KMS-11 (cell line): ENCODE results near the gene RRP8.

Experiments
- H2AFZ ChIP-seq: fragments of 200-600 bp; sonication (generic); 2 replicates; pipeline ENCODE4 v1.6.1; 2016; ENCODE audit warnings: antibody characterized with exemption, mixed run types, low read depth
- H3K27ac ChIP-seq: fragments of 200-600 bp; sonication (generic); 2 replicates; pipeline ENCODE4 v1.6.1; 2016; ENCODE audit warnings: mild to moderate bottlenecking, mixed run types
- H3K27me3 ChIP-seq: fragments of 200-600 bp; sonication (generic); 2 replicates; pipeline ENCODE4 v1.6.1; 2017; ENCODE audit warnings: mild to moderate bottlenecking, low read depth, mixed run types, moderate library complexity; ENCODE audit not compliant: insufficient read depth
- H3K36me3 ChIP-seq: fragments of 200-600 bp; sonication (generic); 2 replicates; pipeline ENCODE4 v1.6.1; 2017; ENCODE audit warnings: mild to moderate bottlenecking, mixed run types; ENCODE audit not compliant: insufficient read depth
- H3K4me1 ChIP-seq: fragments of 200-600 bp; sonication (generic); 2 replicates; pipeline ENCODE4 v1.6.1; 2016; ENCODE audit warnings: mild to moderate bottlenecking, low read depth, mixed run types; ENCODE audit not compliant: poor library complexity, severe bottlenecking
- H3K4me2 ChIP-seq: fragments of 200-600 bp; sonication (generic); 2 replicates; pipeline ENCODE4 v1.7.0; 2016; ENCODE audit warnings: mild to moderate bottlenecking, mixed run types
- H3K4me3 ChIP-seq: fragments of 200-600 bp; sonication (generic); IDR thresholded peaks from 2 replicates; pipeline ENCODE4 v1.6.1; 2017; ENCODE audit warnings: low read depth, low read length, mixed read lengths; ENCODE audit not compliant: insufficient read depth
- H3K79me2 ChIP-seq: fragments of 200-600 bp; sonication (generic); 2 replicates; pipeline ENCODE4 v1.6.1; 2016; ENCODE audit warnings: low read depth, mixed run types; ENCODE audit not compliant: insufficient read depth
- H3K9ac ChIP-seq: fragments of 200-600 bp; sonication (generic); 2 replicates; pipeline ENCODE4 v1.6.1; 2016; ENCODE audit warnings: mild to moderate bottlenecking, mixed run types
- H4K20me1 ChIP-seq: fragments of 200-600 bp; sonication (generic); 2 replicates; pipeline ENCODE4 v1.6.1; 2016; ENCODE audit warnings: mild to moderate bottlenecking, mixed run types; ENCODE audit not compliant: insufficient read depth
- TF ChIP-seq, protein P1 (sequence below): fragments of 200-600 bp; sonication (generic); conservative IDR thresholded peaks from 2 replicates; pipeline ENCODE4 v1.6.1; 2017; ENCODE audit warnings: low read depth, mild to moderate bottlenecking, antibody characterized with exemption, low read length, moderate library complexity, mixed read lengths

The RRP8 gene

DNA sequence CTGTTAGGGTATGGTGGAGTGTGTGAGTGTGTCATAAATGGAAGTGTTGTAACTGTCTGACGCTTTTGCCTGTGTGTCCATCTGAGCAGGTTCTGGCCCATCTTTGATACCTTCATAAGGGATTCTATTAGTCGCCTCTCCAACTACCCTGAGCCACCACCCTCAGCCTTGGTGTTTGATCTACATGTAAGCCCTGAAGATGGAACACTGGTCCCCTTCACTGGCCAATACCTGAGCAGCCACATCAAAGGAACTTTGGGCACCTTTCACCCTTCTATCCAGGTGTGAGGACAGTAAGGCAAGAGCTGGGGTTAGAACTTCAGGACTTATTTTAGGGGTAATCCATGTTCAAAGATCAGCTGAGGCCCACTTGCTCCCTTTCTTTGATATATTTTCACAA is 55.3 kb downstream of the RRP8 start:
- H3K36me3 ChIP-seq = no peaks in the 10 kb centered on the region
- no peaks in the 10 kb centered on the region for H3K4me1 ChIP-seq
- H3K27me3 ChIP-seq = no peaks in the 10 kb centered on the region
- TF ChIP-seq, protein P1, sequence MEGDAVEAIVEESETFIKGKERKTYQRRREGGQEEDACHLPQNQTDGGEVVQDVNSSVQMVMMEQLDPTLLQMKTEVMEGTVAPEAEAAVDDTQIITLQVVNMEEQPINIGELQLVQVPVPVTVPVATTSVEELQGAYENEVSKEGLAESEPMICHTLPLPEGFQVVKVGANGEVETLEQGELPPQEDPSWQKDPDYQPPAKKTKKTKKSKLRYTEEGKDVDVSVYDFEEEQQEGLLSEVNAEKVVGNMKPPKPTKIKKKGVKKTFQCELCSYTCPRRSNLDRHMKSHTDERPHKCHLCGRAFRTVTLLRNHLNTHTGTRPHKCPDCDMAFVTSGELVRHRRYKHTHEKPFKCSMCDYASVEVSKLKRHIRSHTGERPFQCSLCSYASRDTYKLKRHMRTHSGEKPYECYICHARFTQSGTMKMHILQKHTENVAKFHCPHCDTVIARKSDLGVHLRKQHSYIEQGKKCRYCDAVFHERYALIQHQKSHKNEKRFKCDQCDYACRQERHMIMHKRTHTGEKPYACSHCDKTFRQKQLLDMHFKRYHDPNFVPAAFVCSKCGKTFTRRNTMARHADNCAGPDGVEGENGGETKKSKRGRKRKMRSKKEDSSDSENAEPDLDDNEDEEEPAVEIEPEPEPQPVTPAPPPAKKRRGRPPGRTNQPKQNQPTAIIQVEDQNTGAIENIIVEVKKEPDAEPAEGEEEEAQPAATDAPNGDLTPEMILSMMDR = no peak
- no peaks in the 10 kb centered on the region for H3K79me2 ChIP-seq
- H4K20me1 ChIP-seq = no peaks in the 10 kb centered on the region
- no peak overlapping the region for H3K4me2 ChIP-seq
- no peak overlapping the region for H3K9ac ChIP-seq
- no peak overlapping the region for H3K4me3 ChIP-seq
- no peak overlapping the region for H3K27ac ChIP-seq
- H2AFZ ChIP-seq = no peak overlapping the region

DNA sequence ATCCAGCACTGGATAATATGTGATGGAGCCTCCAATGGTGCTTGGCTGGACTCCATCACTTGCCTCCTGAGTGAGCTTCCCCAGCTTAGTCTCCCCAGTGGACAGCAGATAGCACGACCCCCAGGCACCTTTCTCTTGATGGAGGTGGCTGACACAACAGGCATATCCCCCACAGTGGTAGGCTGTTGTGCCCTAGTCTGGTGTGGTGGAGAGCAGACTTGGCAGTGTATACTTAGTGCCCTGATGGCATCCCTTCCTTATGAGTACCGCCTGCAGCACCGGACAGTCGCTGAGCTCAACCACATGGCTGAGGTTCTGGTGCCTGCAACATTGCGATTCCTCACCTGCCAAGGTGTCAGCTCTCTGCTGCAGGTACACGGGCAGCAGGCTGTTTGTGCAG is 56.2 kb downstream of the RRP8 start:
- no peak overlapping the region for H3K27ac ChIP-seq
- no peaks in the 10 kb centered on the region for H3K4me1 ChIP-seq
- no peak overlapping the region for H3K9ac ChIP-seq
- no peaks in the 10 kb centered on the region for H3K27me3 ChIP-seq
- H3K4me3 ChIP-seq = no peak overlapping the region
- no peaks in the 10 kb centered on the region for H3K79me2 ChIP-seq
- H3K4me2 ChIP-seq = no peak overlapping the region
- H2AFZ ChIP-seq = no peak overlapping the region
- no peaks in the 10 kb centered on the region for H3K36me3 ChIP-seq
- TF ChIP-seq, protein P1 = no peak
- no peaks in the 10 kb centered on the region for H4K20me1 ChIP-seq

DNA sequence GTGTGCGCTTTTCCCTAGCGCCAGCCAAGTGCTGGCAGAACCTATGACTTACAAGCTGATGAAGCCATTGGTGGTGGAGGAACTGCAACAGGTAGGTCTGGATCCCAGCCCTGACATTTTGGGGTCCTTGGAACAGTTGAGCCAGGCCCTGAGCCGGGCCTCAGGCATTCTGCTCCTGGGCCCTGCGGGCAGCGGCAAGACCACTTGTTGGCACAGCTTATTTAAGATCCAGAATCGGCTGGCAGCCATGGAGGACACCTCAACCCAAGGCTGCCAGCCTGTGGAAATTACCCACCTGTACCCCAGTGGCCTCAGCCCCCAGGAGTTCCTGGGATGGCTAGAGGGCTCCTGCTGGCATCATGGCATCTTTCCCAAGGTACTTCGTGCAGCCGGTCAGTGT is 56.7 kb downstream of the RRP8 start:
- no peak overlapping the region for H3K4me3 ChIP-seq
- H3K4me2 ChIP-seq = no peak overlapping the region
- no peaks in the 10 kb centered on the region for H3K27me3 ChIP-seq
- no peaks in the 10 kb centered on the region for H3K79me2 ChIP-seq
- H3K27ac ChIP-seq = no peak overlapping the region
- H3K4me1 ChIP-seq = no peaks in the 10 kb centered on the region
- H2AFZ ChIP-seq = no peak overlapping the region
- no peak overlapping the region for H3K9ac ChIP-seq
- TF ChIP-seq, protein P1 = no peak
- no peaks in the 10 kb centered on the region for H4K20me1 ChIP-seq
- H3K36me3 ChIP-seq = no peaks in the 10 kb centered on the region

DNA sequence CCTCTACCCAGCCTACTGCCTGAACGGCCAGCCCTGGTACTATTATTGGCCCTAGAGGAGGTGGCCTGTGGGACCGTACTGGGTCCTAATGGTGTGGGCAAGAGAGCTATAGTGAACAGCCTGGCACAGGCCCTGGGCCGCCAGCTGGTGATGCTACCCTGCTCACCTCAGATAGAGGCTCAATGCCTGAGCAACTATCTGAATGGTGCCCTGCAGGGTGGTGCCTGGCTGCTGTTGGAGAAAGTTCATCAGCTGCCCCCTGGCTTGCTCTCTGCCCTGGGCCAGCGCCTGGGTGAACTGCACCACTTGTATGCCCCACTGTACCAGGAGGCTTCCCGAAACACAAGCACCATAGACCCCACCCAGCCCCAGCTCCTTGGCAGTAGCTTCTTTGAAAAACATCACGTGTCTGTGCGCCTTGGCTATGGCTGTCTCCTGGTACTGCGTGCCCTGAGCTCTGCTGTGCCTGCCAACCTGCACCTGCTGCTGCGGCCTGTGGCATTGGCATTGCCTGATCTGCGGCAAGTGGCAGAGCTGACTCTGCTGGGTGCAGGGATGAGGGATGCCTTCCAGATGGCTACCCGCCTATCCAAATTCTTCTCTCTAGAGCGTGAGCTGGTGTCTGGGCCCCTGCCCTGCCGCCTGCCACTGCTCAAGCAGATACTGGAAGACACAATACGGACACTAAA is 57.4 kb downstream of the RRP8 start:
- no peak overlapping the region for H2AFZ ChIP-seq

More for the DNA sequence above, 57.4 kb downstream of the RRP8 start:
- no peaks in the 10 kb centered on the region for H4K20me1 ChIP-seq
- H3K27ac ChIP-seq = no peak overlapping the region
- H3K4me3 ChIP-seq = no peak overlapping the region
- H3K4me1 ChIP-seq = no peaks in the 10 kb centered on the region
- TF ChIP-seq, protein P1 = no peak
- H3K4me2 ChIP-seq = no peak overlapping the region
- H3K27me3 ChIP-seq = no peaks in the 10 kb centered on the region
- H3K79me2 ChIP-seq = no peaks in the 10 kb centered on the region
- no peaks in the 10 kb centered on the region for H3K36me3 ChIP-seq
- no peak overlapping the region for H3K9ac ChIP-seq
